ENCODE data around the gene ADGRL3. TPM values are rescaled to one million over a fixed set of nuclear protein-coding genes. Genes with fewer than 3 reads are reported as not detected.

ADGRL3 gene
- total RNA-seq, 1 experiment from 2014 or later = not detected

DNA sequence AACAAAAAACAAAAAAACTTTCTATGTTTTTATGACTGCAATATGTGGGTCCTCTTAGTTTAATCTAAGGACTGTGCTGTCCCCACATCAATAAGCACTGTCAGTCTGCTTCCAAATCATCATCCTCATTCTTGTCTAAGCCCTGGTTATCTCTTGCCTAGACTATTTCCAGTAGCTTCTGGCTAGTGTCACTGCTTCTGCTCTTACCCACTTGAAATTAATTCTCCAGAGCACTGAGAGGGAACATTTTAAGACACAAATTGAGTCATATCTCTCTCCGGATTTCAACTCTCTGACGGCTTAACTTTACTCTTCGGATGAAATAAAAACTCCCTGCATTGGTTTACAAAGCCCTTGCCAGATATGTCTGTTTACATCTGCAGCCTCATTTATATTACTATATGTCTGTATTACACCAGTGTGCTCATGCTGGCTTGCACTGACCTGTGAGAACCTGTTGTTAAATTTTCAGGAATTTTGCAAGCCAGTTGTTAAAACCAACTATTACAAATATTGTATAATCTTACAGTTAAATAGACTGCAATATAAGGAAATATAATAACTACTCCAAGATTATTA is 345.9 kb downstream of the ADGRL3 start:
- in situ Hi-C loops (cut with HindIII; ENCODE audit: low pct_unique_long_range_greater_than_20kb, low sequenced_read_pairs) = no loop called here
- DNase-seq (ENCODE audit: low read depth) = no peak

- in situ Hi-C loops (cut with HindIII; ENCODE audit: low pct_unique_long_range_greater_than_20kb, low sequenced_read_pairs) = no loop called here
- DNase-seq (ENCODE audit: low read depth) = no peak
Observed at GRCh38 chr4:61549336-61549735, 349.2 kb downstream of the ADGRL3 start.

DNA sequence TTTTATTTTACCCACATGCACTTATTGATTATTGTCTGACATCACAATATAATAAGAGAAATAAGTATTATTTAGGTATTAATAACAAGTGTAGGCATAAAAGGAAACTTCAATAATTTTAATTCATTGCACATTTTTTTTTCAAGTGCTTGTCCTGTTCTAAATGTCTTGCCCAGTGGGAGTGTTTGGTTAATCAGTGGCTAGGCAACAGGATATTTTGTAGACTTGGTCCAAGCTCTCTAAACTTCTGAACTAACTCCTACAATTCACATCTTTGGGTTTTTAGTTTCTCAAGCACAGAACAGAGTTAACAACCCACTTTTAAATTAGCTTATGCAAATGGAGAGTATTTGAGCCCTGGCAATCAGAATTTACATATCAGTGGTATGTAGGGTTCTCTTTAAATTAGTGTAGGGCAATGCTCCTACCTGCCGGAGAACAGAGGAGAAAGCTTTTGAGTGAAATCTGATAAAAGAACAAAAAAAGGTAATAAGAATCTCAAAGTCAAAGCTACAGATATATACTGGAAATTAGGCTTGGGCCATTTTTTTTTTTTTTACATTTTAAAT is 353.5 kb downstream of the ADGRL3 start:
- in situ Hi-C loops (cut with HindIII; ENCODE audit: low pct_unique_long_range_greater_than_20kb, low sequenced_read_pairs) = no loop called here
- DNase-seq (ENCODE audit: low read depth) = no peak

DNA sequence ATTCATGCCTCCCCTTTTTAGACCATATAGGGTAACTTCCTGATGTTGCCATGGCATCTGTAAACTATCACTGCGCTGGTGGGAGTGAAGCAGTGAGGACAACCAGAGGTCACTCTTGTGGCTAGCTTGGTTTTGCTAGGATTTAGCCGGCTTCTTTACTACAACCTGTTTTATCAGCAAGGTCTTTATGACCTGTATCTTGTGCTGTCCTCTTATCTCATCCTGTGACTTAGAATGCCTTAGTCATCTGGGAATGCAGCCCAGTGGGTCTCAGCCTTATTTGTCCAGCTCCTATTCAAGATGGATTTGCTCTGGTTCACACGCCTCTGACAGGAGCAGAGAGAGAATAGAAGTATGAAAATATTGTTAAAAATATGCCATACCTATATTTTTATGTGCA is 355.7 kb downstream of the ADGRL3 start:
- no peak for DNase-seq (ENCODE audit: low read depth)

DNA sequence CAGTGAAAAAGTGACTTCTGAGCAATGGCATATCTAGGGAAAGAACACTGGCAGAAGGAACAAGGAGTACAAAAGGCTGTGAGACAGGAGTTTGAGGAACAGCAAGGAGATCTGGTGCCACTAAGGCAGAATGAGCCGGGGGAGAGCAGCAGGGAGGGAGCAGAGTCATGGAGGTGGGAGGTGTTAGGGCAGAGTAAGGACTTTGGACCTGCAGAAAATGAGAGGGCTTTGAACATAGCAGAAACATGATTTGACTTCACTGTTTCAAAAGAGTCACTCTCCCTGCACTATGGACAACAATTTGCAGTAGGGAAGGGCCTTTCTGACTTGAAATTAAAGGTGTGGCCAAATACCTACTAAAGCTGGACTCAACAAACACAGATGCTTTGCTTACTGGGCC is 356.2 kb downstream of the ADGRL3 start:
- DNase-seq (ENCODE audit: low read depth) = no peak
- in situ Hi-C loops (cut with HindIII; ENCODE audit: low pct_unique_long_range_greater_than_20kb, low sequenced_read_pairs) = no loop called here

More for the DNA sequence above, 355.7 kb downstream of the ADGRL3 start:
- in situ Hi-C loops (cut with HindIII; ENCODE audit: low pct_unique_long_range_greater_than_20kb, low sequenced_read_pairs) = no loop called here

GRCh38 chr4:61559396-61559795 is 359.3 kb downstream of the ADGRL3 start:
- no peak for DNase-seq (ENCODE audit: low read depth)
- in situ Hi-C loops (cut with HindIII; ENCODE audit: low pct_unique_long_range_greater_than_20kb, low sequenced_read_pairs) = no loop called here

DNA sequence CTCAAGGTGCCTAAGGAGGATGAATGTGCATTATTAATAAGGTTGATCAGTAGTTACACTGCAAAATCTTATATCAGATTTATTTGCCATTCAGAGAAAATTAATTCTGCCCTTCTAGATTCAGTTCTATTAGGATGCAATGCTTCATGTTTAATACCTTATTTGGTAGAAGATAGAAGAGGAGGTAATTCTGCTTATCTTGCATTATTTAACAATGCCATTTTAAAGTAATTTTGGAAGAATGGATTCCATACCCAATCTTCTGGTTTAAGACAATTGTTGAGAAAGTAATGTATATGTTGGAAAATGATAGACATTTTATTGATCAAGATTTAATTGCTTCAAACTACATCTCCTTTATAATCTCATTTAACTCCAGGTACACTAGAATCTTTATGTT is 360.9 kb downstream of the ADGRL3 start:
- in situ Hi-C loops (cut with HindIII; ENCODE audit: low pct_unique_long_range_greater_than_20kb, low sequenced_read_pairs) = no loop called here

DNA sequence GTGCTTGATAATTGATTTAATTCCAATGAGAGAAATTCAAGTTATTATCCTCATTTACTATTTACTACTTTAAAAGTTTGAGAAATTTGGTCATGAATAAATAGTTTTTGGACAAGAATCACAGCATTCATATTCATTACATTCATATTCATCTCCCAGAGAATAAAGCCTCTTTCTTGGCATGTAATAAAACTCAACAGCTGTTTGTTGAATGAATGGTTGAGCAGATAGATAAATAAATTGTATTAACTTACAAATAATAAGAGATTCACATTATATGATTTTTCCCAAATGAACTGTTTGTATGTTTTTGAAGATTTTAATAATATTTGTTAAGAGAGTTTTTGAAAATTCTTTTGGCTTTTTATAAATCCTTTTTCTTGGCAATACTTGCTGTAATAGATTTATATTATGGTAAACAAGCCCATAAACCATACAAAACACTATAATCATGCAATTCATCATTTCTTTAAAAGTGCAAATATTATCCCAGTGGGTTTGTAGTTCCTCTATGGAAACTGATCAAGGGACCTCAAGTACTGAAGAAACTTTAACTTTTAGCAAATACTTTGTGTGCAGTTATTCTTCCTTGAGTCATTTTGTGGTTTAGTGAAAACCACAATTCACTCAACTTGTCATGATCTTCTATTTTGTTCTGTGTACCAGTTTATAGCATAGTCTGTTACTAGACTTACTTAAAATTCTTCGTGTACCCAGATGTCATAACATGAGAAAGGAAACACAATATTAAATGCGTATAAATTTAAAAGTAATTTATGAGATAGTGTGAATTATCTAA is 371.8 kb downstream of the ADGRL3 start:
- no peak for DNase-seq (ENCODE audit: low read depth)
- in situ Hi-C loops (cut with HindIII; ENCODE audit: low pct_unique_long_range_greater_than_20kb, low sequenced_read_pairs) = no loop called here

More for the DNA sequence above, 360.9 kb downstream of the ADGRL3 start:
- no peak for DNase-seq (ENCODE audit: low read depth)

GRCh38 chr4:61575796-61576195 is 375.7 kb downstream of the ADGRL3 start:
- in situ Hi-C loops (cut with HindIII; ENCODE audit: low pct_unique_long_range_greater_than_20kb, low sequenced_read_pairs) = no loop called here
- no peak for DNase-seq (ENCODE audit: low read depth)

DNA sequence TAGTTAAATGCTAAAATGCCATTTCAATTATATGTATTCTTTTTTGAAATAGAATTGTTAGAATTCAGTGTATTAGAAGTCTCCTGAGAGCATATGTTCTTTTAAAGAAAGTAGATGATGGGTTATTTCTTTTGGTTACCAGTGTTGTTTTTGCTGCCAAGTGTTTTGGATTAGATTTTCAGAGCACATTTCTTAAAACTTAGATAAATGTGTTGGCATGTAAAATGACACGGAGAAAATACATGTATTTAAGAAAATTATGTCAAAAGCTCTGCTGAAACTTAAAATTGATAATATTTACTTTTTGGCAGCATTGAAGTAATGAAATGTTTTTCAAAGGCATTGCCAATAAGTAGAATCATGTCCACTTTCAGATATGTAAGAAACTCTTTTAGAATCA is 379.7 kb downstream of the ADGRL3 start:
- DNase-seq (ENCODE audit: low read depth) = no peak
- in situ Hi-C loops (cut with HindIII; ENCODE audit: low pct_unique_long_range_greater_than_20kb, low sequenced_read_pairs) = no loop called here

GRCh38 chr4:61580721-61581377 is 380.7 kb downstream of the ADGRL3 start:
- in situ Hi-C loops (cut with HindIII; ENCODE audit: low pct_unique_long_range_greater_than_20kb, low sequenced_read_pairs) = no loop called here
- DNase-seq (ENCODE audit: low read depth) = no peak

GRCh38 chr4:61583696-61584095 is 383.6 kb downstream of the ADGRL3 start:
- in situ Hi-C loops (cut with HindIII; ENCODE audit: low pct_unique_long_range_greater_than_20kb, low sequenced_read_pairs) = no loop called here

DNA sequence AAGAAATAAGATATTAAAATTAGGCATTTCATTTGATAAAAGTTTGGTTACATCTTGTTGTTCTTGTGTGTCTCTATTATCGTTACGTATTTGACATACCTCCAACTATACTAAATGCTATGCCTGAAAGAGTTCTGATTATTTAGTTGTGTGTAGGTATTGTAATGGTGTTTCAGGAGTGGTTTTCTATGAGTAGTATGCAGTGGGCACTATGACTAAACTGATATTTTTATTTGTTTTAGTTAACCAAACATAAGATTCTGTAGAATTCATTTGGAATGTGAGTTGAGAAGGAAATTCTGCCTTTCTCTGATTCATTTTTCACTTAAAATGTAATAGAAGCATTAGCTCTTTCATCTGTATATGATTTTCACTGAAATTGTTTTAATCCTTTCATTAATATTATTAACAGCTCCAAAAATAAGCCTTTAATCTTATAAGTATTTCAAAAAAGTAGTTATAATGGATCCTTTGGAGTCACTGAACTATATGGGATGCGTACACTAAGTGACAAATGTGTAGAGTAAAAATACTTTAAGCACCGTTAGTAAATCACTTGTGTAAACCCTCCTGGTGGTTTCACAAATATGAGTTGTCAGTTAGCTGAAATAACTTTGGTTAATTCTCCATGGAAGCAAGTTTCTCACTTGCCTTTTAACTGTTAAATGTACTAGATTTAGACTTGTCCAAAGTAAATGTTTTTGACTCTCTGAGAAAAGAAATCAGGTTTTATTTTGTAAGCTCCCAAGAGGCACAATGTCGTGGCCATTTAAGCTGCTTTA is 388.7 kb downstream of the ADGRL3 start:
- in situ Hi-C loops (cut with HindIII; ENCODE audit: low pct_unique_long_range_greater_than_20kb, low sequenced_read_pairs) = no loop called here
- no peak for DNase-seq (ENCODE audit: low read depth)

More at GRCh38 chr4:61583696-61584095, 383.6 kb downstream of the ADGRL3 start:
- DNase-seq (ENCODE audit: low read depth) = peak; percentile 0

DNA sequence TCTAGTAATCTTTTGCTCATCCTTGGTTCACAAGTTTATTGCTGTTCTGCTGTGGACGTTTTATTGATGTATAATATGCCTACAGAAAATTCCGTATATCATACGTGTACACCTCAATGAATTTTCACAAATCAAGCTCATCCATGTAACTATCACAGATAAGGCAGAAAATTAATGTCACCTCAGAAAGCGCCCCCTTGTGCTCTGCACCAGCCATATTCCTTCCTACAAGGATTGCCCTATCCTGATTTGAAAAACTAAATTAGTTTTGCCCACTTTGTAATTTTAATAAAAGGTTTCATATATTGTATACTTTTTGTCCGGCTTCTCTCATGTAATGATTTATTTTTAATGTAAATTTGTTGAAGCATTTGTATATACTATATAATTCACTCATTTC is 390.8 kb downstream of the ADGRL3 start:
- in situ Hi-C loops (cut with HindIII; ENCODE audit: low pct_unique_long_range_greater_than_20kb, low sequenced_read_pairs) = no loop called here

DNA sequence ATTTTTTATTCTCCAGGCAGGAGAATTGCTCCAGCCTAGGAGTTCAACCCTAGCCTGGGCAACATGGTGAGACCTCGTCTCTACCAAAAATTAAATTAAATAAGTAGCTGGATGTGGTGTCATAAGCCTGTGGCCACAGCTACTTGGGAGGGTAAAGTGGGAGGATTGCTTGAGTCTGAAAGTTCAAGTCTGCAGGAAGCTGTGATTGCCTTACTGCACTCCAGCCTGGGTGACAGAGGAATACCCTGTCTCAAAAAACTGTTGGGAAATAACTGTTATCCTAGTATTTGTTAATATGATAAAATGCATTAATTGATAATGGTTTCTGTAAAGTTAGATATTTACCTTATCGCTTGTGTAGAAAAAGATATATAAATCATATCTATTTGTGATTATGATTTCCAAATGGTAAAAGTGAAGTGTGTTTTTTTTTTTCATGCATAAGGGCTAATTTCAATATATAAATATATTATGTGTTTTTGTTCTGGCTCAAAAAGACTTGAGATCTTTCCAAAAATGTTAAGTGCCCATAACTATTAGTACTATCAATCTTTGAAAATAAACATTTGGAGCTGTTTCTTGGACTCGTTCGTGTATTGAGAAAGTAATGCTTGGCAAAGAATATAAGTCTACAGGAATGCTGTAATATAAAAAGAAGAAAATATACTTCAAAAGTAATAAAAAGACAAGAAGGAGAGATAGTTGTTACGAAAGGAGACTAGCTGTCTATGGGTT is 396.6 kb downstream of the ADGRL3 start:
- in situ Hi-C loops (cut with HindIII; ENCODE audit: low pct_unique_long_range_greater_than_20kb, low sequenced_read_pairs) = no loop called here
- DNase-seq (ENCODE audit: low read depth) = no peak

More for the DNA sequence above, 390.8 kb downstream of the ADGRL3 start:
- DNase-seq (ENCODE audit: low read depth) = no peak

DNA sequence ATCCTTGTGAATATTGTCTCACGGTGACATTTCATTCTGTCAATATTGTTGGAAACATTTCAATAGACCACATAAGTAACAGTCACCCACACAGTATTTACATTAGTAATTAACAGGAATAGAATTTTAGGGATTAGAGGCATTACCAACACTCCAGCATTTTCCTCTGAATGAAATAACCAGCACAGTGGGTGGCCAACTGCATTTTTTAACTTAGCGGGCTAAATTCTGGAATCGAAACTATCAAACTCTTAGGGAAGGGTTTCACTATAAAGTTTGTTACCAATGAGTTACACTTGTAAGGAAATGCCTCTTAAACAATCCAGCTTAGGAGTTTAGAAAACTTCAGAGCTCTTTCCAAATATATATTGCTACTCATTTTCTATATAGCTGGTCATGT is 403.0 kb downstream of the ADGRL3 start:
- in situ Hi-C loops (cut with HindIII; ENCODE audit: low pct_unique_long_range_greater_than_20kb, low sequenced_read_pairs) = no loop called here
- no peak for DNase-seq (ENCODE audit: low read depth)

- in situ Hi-C loops (cut with HindIII; ENCODE audit: low pct_unique_long_range_greater_than_20kb, low sequenced_read_pairs) = no loop called here
- no peak for DNase-seq (ENCODE audit: low read depth)
Observed at GRCh38 chr4:61604054-61604453, 403.9 kb downstream of the ADGRL3 start.

GRCh38 chr4:61605984-61606383 is 405.9 kb downstream of the ADGRL3 start:
- in situ Hi-C loops (cut with HindIII; ENCODE audit: low pct_unique_long_range_greater_than_20kb, low sequenced_read_pairs) = no loop called here

More at GRCh38 chr4:61605984-61606383, 405.9 kb downstream of the ADGRL3 start:
- no peak for DNase-seq (ENCODE audit: low read depth)

Measured in Caki2 (cell line).